ENCODE data around the gene IGSF11. TPM values are rescaled to one million over a fixed set of nuclear protein-coding genes. Genes with fewer than 3 reads are reported as not detected.
"Not testable (repeated sequence)": the region's sequence is repeated elsewhere in the genome, so short reads cannot be mapped to it uniquely, and the experiment has no call there.

Gene IGSF11
- total RNA-seq, 1 donor from 2014 or later = 0.18 TPM

GRCh38 chr3:118981494-118982134, 53.0 kb downstream of the IGSF11 start:
- Mint-ChIP-seq H3K9me3 (no peaks in the 10 kb centered on the region), H3K4me1 (ENCODE audit: low read depth) (peaks cover 13% of the 10 kb centered on the region), H3K27ac (no peak overlapping the region), H3K36me3 (ENCODE audit: low read depth) (no peaks in the 10 kb centered on the region), H3K27me3 (ENCODE audit: insufficient read depth) (peaks cover 4% of the 10 kb centered on the region), H3K4me3 (no peak overlapping the region)
- DNase-seq (ENCODE audit: low spot score) = no peak
- intact Hi-C loops (cut with micrococcal nuclease) = loop anchor here (5.0 kb wide), 1 partner anchor 39 kb away; no protein-coding TSS in a partner anchor

GRCh38 chr3:118980832-118981231, 53.8 kb downstream of the IGSF11 start:
- no peaks in the 10 kb centered on the region for H3K9me3 Mint-ChIP-seq
- H3K4me3 Mint-ChIP-seq = no peak overlapping the region
- H3K4me1 Mint-ChIP-seq (ENCODE audit: low read depth) = peaks cover 13% of the 10 kb centered on the region
- no peak for DNase-seq (ENCODE audit: low spot score)
- no peaks in the 10 kb centered on the region for H3K36me3 Mint-ChIP-seq (ENCODE audit: low read depth)
- intact Hi-C loops (cut with micrococcal nuclease) = loop anchor here (5.0 kb wide), 1 partner anchor 39 kb away; no protein-coding TSS in a partner anchor
- H3K27ac Mint-ChIP-seq = no peak overlapping the region
- peaks cover 4% of the 10 kb centered on the region for H3K27me3 Mint-ChIP-seq (ENCODE audit: insufficient read depth)

GRCh38 chr3:118978393-118978758, 56.3 kb downstream of the IGSF11 start:
- H3K4me1 Mint-ChIP-seq (ENCODE audit: low read depth) = peaks cover 6% of the 10 kb centered on the region
- no peak for DNase-seq (ENCODE audit: low spot score)
- H3K27ac Mint-ChIP-seq = no peak overlapping the region
- intact Hi-C loops (cut with micrococcal nuclease) = no loop called here
- H3K4me3 Mint-ChIP-seq = no peak overlapping the region
- no peaks in the 10 kb centered on the region for H3K9me3 Mint-ChIP-seq
- H3K27me3 Mint-ChIP-seq (ENCODE audit: insufficient read depth) = no peaks in the 10 kb centered on the region
- no peaks in the 10 kb centered on the region for H3K36me3 Mint-ChIP-seq (ENCODE audit: low read depth)

GRCh38 chr3:118977671-118978392, 56.8 kb downstream of the IGSF11 start:
- no peaks in the 10 kb centered on the region for H3K9me3 Mint-ChIP-seq
- no peak overlapping the region for H3K4me3 Mint-ChIP-seq
- no peaks in the 10 kb centered on the region for H3K36me3 Mint-ChIP-seq (ENCODE audit: low read depth)
- H3K4me1 Mint-ChIP-seq (ENCODE audit: low read depth) = peaks cover 6% of the 10 kb centered on the region
- no peak overlapping the region for H3K27ac Mint-ChIP-seq
- intact Hi-C loops (cut with micrococcal nuclease) = no loop called here
- no peak for DNase-seq (ENCODE audit: low spot score)
- no peaks in the 10 kb centered on the region for H3K27me3 Mint-ChIP-seq (ENCODE audit: insufficient read depth)

GRCh38 chr3:118977118-118977517, 57.5 kb downstream of the IGSF11 start:
- Mint-ChIP-seq H3K4me3 (no peak overlapping the region), H3K36me3 (ENCODE audit: low read depth) (no peaks in the 10 kb centered on the region), H3K27me3 (ENCODE audit: insufficient read depth) (no peaks in the 10 kb centered on the region), H3K9me3 (no peaks in the 10 kb centered on the region), H3K4me1 (ENCODE audit: low read depth) (peaks cover 6% of the 10 kb centered on the region), H3K27ac (no peak overlapping the region)
- DNase-seq (ENCODE audit: low spot score) = no peak
- intact Hi-C loops (cut with micrococcal nuclease) = no loop called here

- H3K9me3 Mint-ChIP-seq; H3K27ac Mint-ChIP-seq; DNase-seq (ENCODE audit: low spot score): not testable (repeated sequence)
Measured at GRCh38 chr3:118975476-118975875, 59.2 kb downstream of the IGSF11 start.

GRCh38 chr3:118974356-118975097, 60.1 kb downstream of the IGSF11 start:
- no peaks in the 10 kb centered on the region for H3K36me3 Mint-ChIP-seq (ENCODE audit: low read depth)
- intact Hi-C loops (cut with micrococcal nuclease) = no loop called here
- H3K27ac Mint-ChIP-seq = no peak overlapping the region
- no peaks in the 10 kb centered on the region for H3K4me1 Mint-ChIP-seq (ENCODE audit: low read depth)
- no peaks in the 10 kb centered on the region for H3K9me3 Mint-ChIP-seq
- no peak overlapping the region for H3K4me3 Mint-ChIP-seq
- peaks cover 3% of the 10 kb centered on the region for H3K27me3 Mint-ChIP-seq (ENCODE audit: insufficient read depth)
- DNase-seq (ENCODE audit: low spot score) = no peak

More at GRCh38 chr3:118975476-118975875, 59.2 kb downstream of the IGSF11 start:
- H3K36me3 Mint-ChIP-seq (ENCODE audit: low read depth); intact Hi-C loops (cut with micrococcal nuclease); H3K4me1 Mint-ChIP-seq (ENCODE audit: low read depth); H3K27me3 Mint-ChIP-seq (ENCODE audit: insufficient read depth); H3K4me3 Mint-ChIP-seq: not testable (repeated sequence)

GRCh38 chr3:118973050-118973449, 61.6 kb downstream of the IGSF11 start:
- H3K27me3 Mint-ChIP-seq (ENCODE audit: insufficient read depth) = peaks cover 5% of the 10 kb centered on the region
- H3K9me3 Mint-ChIP-seq = no peaks in the 10 kb centered on the region
- H3K4me1 Mint-ChIP-seq (ENCODE audit: low read depth) = no peaks in the 10 kb centered on the region
- DNase-seq (ENCODE audit: low spot score) = no peak
- H3K27ac Mint-ChIP-seq = no peak overlapping the region
- no peak overlapping the region for H3K4me3 Mint-ChIP-seq
- H3K36me3 Mint-ChIP-seq (ENCODE audit: low read depth) = no peaks in the 10 kb centered on the region
- intact Hi-C loops (cut with micrococcal nuclease) = no loop called here

GRCh38 chr3:118970819-118971218, 63.8 kb downstream of the IGSF11 start:
- Mint-ChIP-seq H3K27me3 (ENCODE audit: insufficient read depth) (peaks cover 6% of the 10 kb centered on the region), H3K27ac (no peak overlapping the region), H3K9me3 (no peaks in the 10 kb centered on the region), H3K4me3 (no peak overlapping the region), H3K36me3 (ENCODE audit: low read depth) (no peaks in the 10 kb centered on the region), H3K4me1 (ENCODE audit: low read depth) (no peaks in the 10 kb centered on the region)
- no peak for DNase-seq (ENCODE audit: low spot score)
- intact Hi-C loops (cut with micrococcal nuclease) = no loop called here

- no peak for DNase-seq (ENCODE audit: low spot score)
- H3K27ac Mint-ChIP-seq = no peak overlapping the region
Measured at GRCh38 chr3:118968640-118969039, 66.0 kb downstream of the IGSF11 start.

GRCh38 chr3:118968111-118968510, 66.5 kb downstream of the IGSF11 start:
- intact Hi-C loops (cut with micrococcal nuclease) = no loop called here
- DNase-seq (ENCODE audit: low spot score) = no peak
- Mint-ChIP-seq H3K27ac (no peak overlapping the region), H3K4me1 (ENCODE audit: low read depth) (no peaks in the 10 kb centered on the region), H3K27me3 (ENCODE audit: insufficient read depth) (peaks cover 6% of the 10 kb centered on the region), H3K36me3 (ENCODE audit: low read depth) (no peaks in the 10 kb centered on the region), H3K9me3 (no peaks in the 10 kb centered on the region), H3K4me3 (no peak overlapping the region)

More at GRCh38 chr3:118968640-118969039, 66.0 kb downstream of the IGSF11 start:
- intact Hi-C loops (cut with micrococcal nuclease) = no loop called here
- Mint-ChIP-seq H3K4me1 (ENCODE audit: low read depth) (no peaks in the 10 kb centered on the region), H3K4me3 (no peak overlapping the region), H3K36me3 (ENCODE audit: low read depth) (no peaks in the 10 kb centered on the region), H3K9me3 (no peaks in the 10 kb centered on the region), H3K27me3 (ENCODE audit: insufficient read depth) (peaks cover 6% of the 10 kb centered on the region)

- Mint-ChIP-seq H3K4me3 (no peak overlapping the region), H3K27me3 (ENCODE audit: insufficient read depth) (peaks cover 6% of the 10 kb centered on the region), H3K36me3 (ENCODE audit: low read depth) (no peaks in the 10 kb centered on the region), H3K9me3 (no peaks in the 10 kb centered on the region), H3K4me1 (ENCODE audit: low read depth) (no peaks in the 10 kb centered on the region), H3K27ac (no peak overlapping the region)
- intact Hi-C loops (cut with micrococcal nuclease) = no loop called here
- no peak for DNase-seq (ENCODE audit: low spot score)
Measured at GRCh38 chr3:118966700-118967099, 67.9 kb downstream of the IGSF11 start.

GRCh38 chr3:118963711-118964110, 70.9 kb downstream of the IGSF11 start:
- Mint-ChIP-seq H3K36me3 (ENCODE audit: low read depth) (no peaks in the 10 kb centered on the region), H3K4me1 (ENCODE audit: low read depth) (no peaks in the 10 kb centered on the region), H3K27ac (no peak overlapping the region), H3K9me3 (no peaks in the 10 kb centered on the region), H3K4me3 (no peak overlapping the region), H3K27me3 (ENCODE audit: insufficient read depth) (peaks cover 2% of the 10 kb centered on the region)
- intact Hi-C loops (cut with micrococcal nuclease) = no loop called here
- DNase-seq (ENCODE audit: low spot score) = no peak

Data from activated T-helper 1 cell treated with anti-CD3 and anti-CD28 coated beads, Interleukin-12 subunit alpha, Interleukin-12 subunit beta, Interleukin-2, Interleukin-4 antibody, amounts not matched to agents 30 ng/mL and 10 ng/mL and 1 ng/mL, durations not matched to agents 14 hours and 24 hours and 36 hours (primary cell).